HEK293 (cell line): ENCODE results near the gene GPR62.

Source experiments
- CTCF ChIA-PET: fragments of 350-600 bp; formaldehyde crosslinking; extraction: SDS; loops from one replicate; lab custom pipeline; 2021; ENCODE audit warnings: antibody characterized with exemption; lab: Yijun Ruan, JAX
- POLR2A ChIA-PET: fragments of 300-600 bp; formaldehyde crosslinking; extraction: SDS; loops from one replicate; lab custom pipeline; 2020; ENCODE audit warnings: antibody characterized with exemption, inconsistent platforms; lab: Yijun Ruan, JAX
- H3K27ac ChIP-seq: fragments of 200-500 bp; sonication (Bioruptor generic); 2 replicates; pipeline ENCODE4 v1.5.1; 2014; ENCODE audit warnings: low read depth, low read length, control low read depth, inconsistent platforms; ENCODE audit errors: extremely low read depth
- H3K36me3 ChIP-seq, 2 experiments: fragments of 200-500 bp in 1 of 2; sonication (Bioruptor generic) in 1 of 2; 1 replicate in 1 of 2; 2 replicates in 1 of 2; pipeline ENCODE4 v1.5.1; 2014 to 2017; ENCODE audit warnings: inconsistent platforms in 2 of 2, low read length in 2 of 2; ENCODE audit not compliant: control insufficient read depth in 2 of 2, insufficient read depth in 1 of 2
- H3K4me1 ChIP-seq: fragments of 200-500 bp; sonication (Bioruptor generic); 2 replicates; pipeline ENCODE4 v1.5.1; 2014; ENCODE audit warnings: mild to moderate bottlenecking, low read length, inconsistent platforms; ENCODE audit not compliant: control insufficient read depth, insufficient read depth
- H3K4me3 ChIP-seq: 2 replicates; pipeline ENCODE4 v1.5.1; 2011; ENCODE audit warnings: low read depth, mild to moderate bottlenecking, control low read depth, low read length, moderate library complexity
- H3K9me3 ChIP-seq: fragments of 200-500 bp; sonication (Bioruptor generic); 2 replicates; pipeline ENCODE4 v1.5.1; 2014; ENCODE audit warnings: low read depth, low read length, inconsistent platforms; ENCODE audit not compliant: control insufficient read depth, insufficient read depth
- HOXA7 ChIP-seq: sonication (generic); formaldehyde crosslinking; IDR thresholded peaks from 2 replicates; pipeline ENCODE4 v1.8.1; 2022; ENCODE audit warnings: missing genetic modification reagents, borderline replicate concordance
- MZF1 ChIP-seq: fragments of 450-650 bp; formaldehyde crosslinking; IDR thresholded peaks from 2 replicates; pipeline ENCODE4 v1.5.1; 2017; ENCODE audit warnings: missing biosample characterization, missing genetic modification characterization, borderline replicate concordance
- RBAK ChIP-seq: fragments of 450-650 bp; formaldehyde crosslinking; IDR thresholded peaks from 2 replicates; pipeline ENCODE4 v1.5.1; 2016; ENCODE audit warnings: missing biosample characterization, missing genetic modification characterization
- ZBTB1 ChIP-seq: fragments of 450-650 bp; formaldehyde crosslinking; IDR thresholded peaks from 2 replicates; pipeline ENCODE4 v1.5.1; 2016; ENCODE audit warnings: missing biosample characterization, missing genetic modification characterization
- ZFP3 ChIP-seq: fragments of 450-650 bp; formaldehyde crosslinking; IDR thresholded peaks from 2 replicates; pipeline ENCODE4 v1.5.1; 2016; ENCODE audit warnings: low read depth, missing biosample characterization, missing genetic modification characterization
- ZFP41 ChIP-seq: fragments of 450-650 bp; formaldehyde crosslinking; IDR thresholded peaks from 2 replicates; pipeline ENCODE4 v1.5.1; 2016; ENCODE audit warnings: missing biosample characterization, missing genetic modification characterization, borderline replicate concordance
- ZNF157 ChIP-seq: fragments of 450-650 bp; formaldehyde crosslinking; IDR thresholded peaks from 2 replicates; pipeline ENCODE4 v1.5.1; 2016; ENCODE audit warnings: missing biosample characterization, missing genetic modification characterization
- ZNF19 ChIP-seq: fragments of 450-650 bp; formaldehyde crosslinking; IDR thresholded peaks from 2 replicates; pipeline ENCODE4; 2016; ENCODE audit warnings: missing biosample characterization, missing genetic modification characterization, low read depth
- ZNF335 ChIP-seq: fragments of 450-650 bp; formaldehyde crosslinking; conservative IDR thresholded peaks from 2 replicates; pipeline ENCODE4 v1.5.1; 2016; ENCODE audit warnings: missing biosample characterization, missing genetic modification characterization
- ZNF362 ChIP-seq: fragments of 450-650 bp; formaldehyde crosslinking; IDR thresholded peaks from 2 replicates; pipeline ENCODE4 v1.5.1; 2016; ENCODE audit warnings: missing biosample characterization, missing genetic modification characterization
- ZNF391 ChIP-seq: fragments of 450-650 bp; formaldehyde crosslinking; IDR thresholded peaks from 2 replicates; pipeline ENCODE4 v1.5.1; 2016; ENCODE audit warnings: low read depth, missing biosample characterization, missing genetic modification characterization, borderline replicate concordance
- ZNF398 ChIP-seq: fragments of 450-650 bp; formaldehyde crosslinking; IDR thresholded peaks from 2 replicates; pipeline ENCODE4 v1.5.1; 2017; ENCODE audit warnings: missing biosample characterization, missing genetic modification characterization
- ZNF404 ChIP-seq: fragments of 450-650 bp; formaldehyde crosslinking; IDR thresholded peaks from 2 replicates; pipeline ENCODE4 v1.5.1; 2017; ENCODE audit warnings: missing biosample characterization, missing genetic modification characterization
- ZNF473 ChIP-seq: fragments of 450-650 bp; formaldehyde crosslinking; IDR thresholded peaks from 2 replicates; pipeline ENCODE4 v1.5.1; 2017; ENCODE audit warnings: missing biosample characterization, missing genetic modification characterization
- ZNF529 ChIP-seq: fragments of 450-650 bp; formaldehyde crosslinking; IDR thresholded peaks from 2 replicates; pipeline ENCODE4 v1.5.1; 2017; ENCODE audit warnings: missing genetic modification characterization, missing biosample characterization; ENCODE audit not compliant: insufficient replicate concordance
- ZNF530 ChIP-seq: fragments of 450-650 bp; formaldehyde crosslinking; IDR thresholded peaks from 2 replicates; pipeline ENCODE4 v1.5.1; 2016; ENCODE audit warnings: low read depth, missing biosample characterization, missing genetic modification characterization
- ZNF776 ChIP-seq: fragments of 450-650 bp; formaldehyde crosslinking; IDR thresholded peaks from 2 replicates; pipeline ENCODE4 v1.5.0; 2017; ENCODE audit warnings: missing biosample characterization, missing genetic modification characterization, borderline replicate concordance
- ZXDB ChIP-seq: fragments of 450-650 bp; formaldehyde crosslinking; IDR thresholded peaks from 2 replicates; pipeline ENCODE4 v1.5.1; 2016; ENCODE audit warnings: missing biosample characterization, missing genetic modification characterization
- TF ChIP-seq, protein P1 (sequence below): fragments of 450-650 bp; formaldehyde crosslinking; IDR thresholded peaks from 2 replicates; pipeline ENCODE4 v1.5.1; 2016; ENCODE audit warnings: missing biosample characterization, missing genetic modification characterization
- TF ChIP-seq, protein P2 (sequence below): fragments of 450-650 bp; formaldehyde crosslinking; IDR thresholded peaks from 2 replicates; pipeline ENCODE4 v1.5.1; 2017; ENCODE audit warnings: missing biosample characterization, missing genetic modification characterization
- TF ChIP-seq, protein P3 (sequence below): fragments of 450-650 bp; formaldehyde crosslinking; IDR thresholded peaks from 2 replicates; pipeline ENCODE4 v1.5.1; 2016; ENCODE audit warnings: missing biosample characterization, missing genetic modification characterization, borderline replicate concordance

The GPR62 gene

DNA sequence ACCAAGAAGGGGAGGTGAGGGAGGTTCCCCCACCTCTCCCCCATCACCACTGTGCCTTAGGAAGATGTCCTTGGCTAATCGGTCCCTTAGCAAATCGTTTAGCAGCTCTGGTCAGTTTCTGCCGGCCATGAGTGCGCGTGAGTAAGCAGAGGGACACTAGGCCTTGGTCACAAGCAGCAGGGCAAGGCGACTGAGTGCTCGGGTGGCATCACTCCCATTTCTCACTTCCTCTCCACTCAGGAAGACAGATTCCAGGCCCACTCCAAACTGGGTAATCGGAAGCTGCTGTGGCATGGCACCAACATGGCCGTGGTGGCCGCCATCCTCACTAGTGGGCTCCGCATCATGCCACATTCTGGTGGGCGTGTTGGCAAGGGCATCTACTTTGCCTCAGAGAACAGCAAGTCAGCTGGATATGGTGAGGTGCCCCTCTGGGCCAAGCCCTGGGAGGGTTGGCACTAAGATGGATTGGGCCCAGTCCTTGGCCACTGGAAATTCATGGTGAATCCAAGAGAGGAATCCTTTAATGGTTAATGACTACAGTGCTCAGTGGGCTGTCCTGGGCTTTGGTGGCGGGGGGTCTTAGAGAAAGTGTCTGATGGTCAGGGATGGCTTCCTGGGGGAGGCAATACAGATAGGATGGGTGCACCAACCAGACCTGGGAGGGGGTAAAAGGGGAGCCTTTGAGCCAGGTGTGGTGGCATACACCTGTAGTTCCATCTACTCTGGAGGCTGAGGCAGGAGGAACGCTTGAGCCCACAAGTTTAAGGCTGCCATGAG lies 9.1 kb upstream of the GPR62 start:
- no peak overlapping the region for H3K27ac ChIP-seq
- CTCF ChIA-PET: interaction anchor here (1.0 kb wide), 1 partner anchor 146 kb away, joined by 3 read pairs; no protein-coding TSS in a partner anchor
- H3K9me3 ChIP-seq: no peaks in the 10 kb centered on the region
- H3K36me3 ChIP-seq: peaks cover 0 to 15% of the 10 kb centered on the region in 2 experiments; a peak in 1 of 3 replicates
- POLR2A ChIA-PET: no interaction called here
- no peak overlapping the region for H3K4me3 ChIP-seq
- H3K4me1 ChIP-seq: peaks cover 4% of the 10 kb centered on the region
- no peak for TF ChIP-seq ZBTB1
- TF ChIP-seq ZNF335 (tag by site-specific recombination): no peak
- TF ChIP-seq, protein P1, sequence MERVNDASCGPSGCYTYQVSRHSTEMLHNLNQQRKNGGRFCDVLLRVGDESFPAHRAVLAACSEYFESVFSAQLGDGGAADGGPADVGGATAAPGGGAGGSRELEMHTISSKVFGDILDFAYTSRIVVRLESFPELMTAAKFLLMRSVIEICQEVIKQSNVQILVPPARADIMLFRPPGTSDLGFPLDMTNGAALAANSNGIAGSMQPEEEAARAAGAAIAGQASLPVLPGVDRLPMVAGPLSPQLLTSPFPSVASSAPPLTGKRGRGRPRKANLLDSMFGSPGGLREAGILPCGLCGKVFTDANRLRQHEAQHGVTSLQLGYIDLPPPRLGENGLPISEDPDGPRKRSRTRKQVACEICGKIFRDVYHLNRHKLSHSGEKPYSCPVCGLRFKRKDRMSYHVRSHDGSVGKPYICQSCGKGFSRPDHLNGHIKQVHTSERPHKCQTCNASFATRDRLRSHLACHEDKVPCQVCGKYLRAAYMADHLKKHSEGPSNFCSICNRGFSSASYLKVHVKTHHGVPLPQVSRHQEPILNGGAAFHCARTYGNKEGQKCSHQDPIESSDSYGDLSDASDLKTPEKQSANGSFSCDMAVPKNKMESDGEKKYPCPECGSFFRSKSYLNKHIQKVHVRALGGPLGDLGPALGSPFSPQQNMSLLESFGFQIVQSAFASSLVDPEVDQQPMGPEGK: no peak
- no peak for TF ChIP-seq ZNF473 (tag by site-specific recombination)
- no peak for TF ChIP-seq ZNF398
- TF ChIP-seq ZNF404 (tag by site-specific recombination): no peak
- no peak for TF ChIP-seq ZFP3 (tag by site-specific recombination)
- no peak for TF ChIP-seq ZNF157 (tag by site-specific recombination)
- no peak for TF ChIP-seq MZF1
- TF ChIP-seq ZNF19 (tag by site-specific recombination): no peak
- no peak for TF ChIP-seq ZNF529 (tag by site-specific recombination)
- TF ChIP-seq RBAK (tag by site-specific recombination): no peak
- no peak for TF ChIP-seq ZXDB (tag by site-specific recombination)
- TF ChIP-seq HOXA7 (CRISPR knock-in tag): no peak

- peaks cover 4% of the 10 kb centered on the region for H3K4me1 ChIP-seq
- H3K36me3 ChIP-seq: peaks cover 0 to 15% of the 10 kb centered on the region in 2 experiments; a peak in 1 of 3 replicates
- H3K4me3 ChIP-seq: no peak overlapping the region
- ChIA-PET POLR2A (no interaction called here), CTCF (interaction anchor here (1.0 to 1.6 kb wide), 2 partner anchors 27 to 147 kb away, joined by 3 read pairs; partner anchors contain the start of gene ABHD14B)
- no peaks in the 10 kb centered on the region for H3K9me3 ChIP-seq
- H3K27ac ChIP-seq: no peak overlapping the region
- TF ChIP-seq ZNF362 (tag by site-specific recombination): no peak
- TF ChIP-seq, protein P2, sequence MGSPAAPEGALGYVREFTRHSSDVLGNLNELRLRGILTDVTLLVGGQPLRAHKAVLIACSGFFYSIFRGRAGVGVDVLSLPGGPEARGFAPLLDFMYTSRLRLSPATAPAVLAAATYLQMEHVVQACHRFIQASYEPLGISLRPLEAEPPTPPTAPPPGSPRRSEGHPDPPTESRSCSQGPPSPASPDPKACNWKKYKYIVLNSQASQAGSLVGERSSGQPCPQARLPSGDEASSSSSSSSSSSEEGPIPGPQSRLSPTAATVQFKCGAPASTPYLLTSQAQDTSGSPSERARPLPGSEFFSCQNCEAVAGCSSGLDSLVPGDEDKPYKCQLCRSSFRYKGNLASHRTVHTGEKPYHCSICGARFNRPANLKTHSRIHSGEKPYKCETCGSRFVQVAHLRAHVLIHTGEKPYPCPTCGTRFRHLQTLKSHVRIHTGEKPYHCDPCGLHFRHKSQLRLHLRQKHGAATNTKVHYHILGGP (tag by site-specific recombination): no peak
- no peak for TF ChIP-seq ZNF391 (tag by site-specific recombination)
- TF ChIP-seq RBAK (tag by site-specific recombination): no peak
- TF ChIP-seq ZNF776: no peak
- TF ChIP-seq ZFP41 (tag by site-specific recombination): no peak
- TF ChIP-seq, protein P3, sequence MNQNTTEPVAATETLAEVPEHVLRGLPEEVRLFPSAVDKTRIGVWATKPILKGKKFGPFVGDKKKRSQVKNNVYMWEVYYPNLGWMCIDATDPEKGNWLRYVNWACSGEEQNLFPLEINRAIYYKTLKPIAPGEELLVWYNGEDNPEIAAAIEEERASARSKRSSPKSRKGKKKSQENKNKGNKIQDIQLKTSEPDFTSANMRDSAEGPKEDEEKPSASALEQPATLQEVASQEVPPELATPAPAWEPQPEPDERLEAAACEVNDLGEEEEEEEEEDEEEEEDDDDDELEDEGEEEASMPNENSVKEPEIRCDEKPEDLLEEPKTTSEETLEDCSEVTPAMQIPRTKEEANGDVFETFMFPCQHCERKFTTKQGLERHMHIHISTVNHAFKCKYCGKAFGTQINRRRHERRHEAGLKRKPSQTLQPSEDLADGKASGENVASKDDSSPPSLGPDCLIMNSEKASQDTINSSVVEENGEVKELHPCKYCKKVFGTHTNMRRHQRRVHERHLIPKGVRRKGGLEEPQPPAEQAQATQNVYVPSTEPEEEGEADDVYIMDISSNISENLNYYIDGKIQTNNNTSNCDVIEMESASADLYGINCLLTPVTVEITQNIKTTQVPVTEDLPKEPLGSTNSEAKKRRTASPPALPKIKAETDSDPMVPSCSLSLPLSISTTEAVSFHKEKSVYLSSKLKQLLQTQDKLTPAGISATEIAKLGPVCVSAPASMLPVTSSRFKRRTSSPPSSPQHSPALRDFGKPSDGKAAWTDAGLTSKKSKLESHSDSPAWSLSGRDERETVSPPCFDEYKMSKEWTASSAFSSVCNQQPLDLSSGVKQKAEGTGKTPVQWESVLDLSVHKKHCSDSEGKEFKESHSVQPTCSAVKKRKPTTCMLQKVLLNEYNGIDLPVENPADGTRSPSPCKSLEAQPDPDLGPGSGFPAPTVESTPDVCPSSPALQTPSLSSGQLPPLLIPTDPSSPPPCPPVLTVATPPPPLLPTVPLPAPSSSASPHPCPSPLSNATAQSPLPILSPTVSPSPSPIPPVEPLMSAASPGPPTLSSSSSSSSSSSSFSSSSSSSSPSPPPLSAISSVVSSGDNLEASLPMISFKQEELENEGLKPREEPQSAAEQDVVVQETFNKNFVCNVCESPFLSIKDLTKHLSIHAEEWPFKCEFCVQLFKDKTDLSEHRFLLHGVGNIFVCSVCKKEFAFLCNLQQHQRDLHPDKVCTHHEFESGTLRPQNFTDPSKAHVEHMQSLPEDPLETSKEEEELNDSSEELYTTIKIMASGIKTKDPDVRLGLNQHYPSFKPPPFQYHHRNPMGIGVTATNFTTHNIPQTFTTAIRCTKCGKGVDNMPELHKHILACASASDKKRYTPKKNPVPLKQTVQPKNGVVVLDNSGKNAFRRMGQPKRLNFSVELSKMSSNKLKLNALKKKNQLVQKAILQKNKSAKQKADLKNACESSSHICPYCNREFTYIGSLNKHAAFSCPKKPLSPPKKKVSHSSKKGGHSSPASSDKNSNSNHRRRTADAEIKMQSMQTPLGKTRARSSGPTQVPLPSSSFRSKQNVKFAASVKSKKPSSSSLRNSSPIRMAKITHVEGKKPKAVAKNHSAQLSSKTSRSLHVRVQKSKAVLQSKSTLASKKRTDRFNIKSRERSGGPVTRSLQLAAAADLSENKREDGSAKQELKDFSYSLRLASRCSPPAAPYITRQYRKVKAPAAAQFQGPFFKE (tag by site-specific recombination): no peak
- no peak for TF ChIP-seq ZNF530 (tag by site-specific recombination)
Observed at GRCh38 chr3:51946796-51947195, 8.4 kb upstream of the GPR62 start.
